ENCODE data around the gene CNKSR2.
A peak's percentile ranks its signal among the peaks of the same experiment; 100 is the strongest.

Gene CNKSR2

DNA sequence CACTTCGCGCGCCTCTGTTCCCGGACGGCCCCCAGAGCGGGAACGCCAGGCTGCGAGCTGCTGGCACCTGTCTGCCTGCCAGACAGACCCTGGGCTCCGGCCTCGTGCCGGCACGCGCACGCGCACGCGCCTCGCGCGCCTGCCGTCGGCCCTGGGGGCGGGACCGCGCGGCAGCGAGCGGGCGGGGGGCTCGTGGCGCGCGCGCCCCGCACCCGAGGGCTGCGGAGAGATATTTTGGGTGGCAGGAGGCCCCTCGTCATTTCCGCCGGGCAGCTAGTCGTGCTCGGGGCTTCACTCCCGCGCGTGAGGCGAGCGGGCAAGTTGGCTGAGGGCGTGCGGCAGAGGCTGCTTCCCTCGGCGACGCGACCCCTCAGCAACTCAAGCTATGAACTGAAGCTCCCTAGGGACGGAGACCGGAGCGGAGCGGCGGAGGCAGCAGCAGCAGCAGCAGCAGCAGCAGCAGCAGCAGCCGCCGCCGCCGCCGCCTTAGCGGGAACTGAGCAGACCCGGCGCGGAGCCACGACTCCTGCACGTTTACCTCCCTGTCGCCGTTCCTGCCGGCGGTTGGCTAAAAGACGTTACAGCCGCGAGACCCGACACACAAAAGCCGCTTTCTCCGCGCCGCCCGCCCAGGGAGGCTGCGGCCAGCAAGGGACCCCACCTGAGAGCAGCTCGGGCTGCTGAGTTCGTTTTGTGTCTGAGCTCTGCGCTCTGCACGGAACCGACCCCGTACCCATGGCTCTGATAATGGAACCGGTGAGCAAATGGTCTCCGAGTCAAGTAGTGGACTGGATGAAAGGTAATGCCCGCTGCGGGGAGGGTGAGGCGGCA, at the start of gene CNKSR2:
Gene CNKSR2, plus strand, starts transcription at position 256 of the 831 bp plus-strand sequence. Its CDS starts 480 bp downstream, at position 736.
- DNase-seq = peak in 9 of 10 donors; percentile 38 to 94 (median 58)
- intact Hi-C loops (cut with DNase I) = no loop called here

DNA sequence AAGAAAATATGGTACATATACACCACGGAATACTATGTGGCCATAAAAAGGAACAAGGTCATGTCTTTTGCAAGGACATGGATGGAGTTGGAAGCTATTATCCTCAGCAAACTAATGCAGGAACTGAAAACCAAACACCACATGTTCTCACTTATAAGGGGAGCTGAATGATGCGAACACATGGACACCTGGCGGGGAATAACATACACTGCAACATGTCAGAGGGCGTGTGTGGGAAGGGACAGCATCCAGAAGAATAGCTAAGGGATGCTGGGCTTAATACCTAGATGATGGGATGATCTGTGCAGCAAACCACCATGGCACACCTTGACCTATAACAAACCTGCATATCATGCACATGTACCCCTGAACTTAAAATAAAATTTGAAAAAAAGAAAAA, 19.5 kb upstream of the CNKSR2 start:
- no peak for DNase-seq
- intact Hi-C loops (cut with DNase I) = no loop called here

DNA sequence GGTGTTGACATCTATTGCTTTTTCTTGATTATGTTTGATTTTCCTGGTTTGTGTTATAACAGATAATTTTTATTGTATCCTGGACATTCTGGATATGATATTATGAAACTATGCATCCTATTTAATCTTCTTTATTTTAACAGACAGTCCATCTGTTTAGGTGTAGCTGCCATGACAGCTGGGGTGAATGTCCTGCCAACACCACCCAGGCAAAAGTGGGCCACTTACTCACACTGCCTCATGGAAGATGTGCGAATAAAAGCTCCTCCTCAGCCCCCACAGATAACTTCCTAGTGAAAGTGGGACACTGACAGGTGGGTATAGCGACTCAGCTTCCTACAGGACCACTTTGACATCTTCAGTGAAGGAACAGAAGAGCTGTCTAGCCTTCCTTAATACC, 18.4 kb upstream of the CNKSR2 start:
- peak in 2 of 10 donors; percentile 10 to 66 for DNase-seq
- intact Hi-C loops (cut with DNase I) = no loop called here

DNA sequence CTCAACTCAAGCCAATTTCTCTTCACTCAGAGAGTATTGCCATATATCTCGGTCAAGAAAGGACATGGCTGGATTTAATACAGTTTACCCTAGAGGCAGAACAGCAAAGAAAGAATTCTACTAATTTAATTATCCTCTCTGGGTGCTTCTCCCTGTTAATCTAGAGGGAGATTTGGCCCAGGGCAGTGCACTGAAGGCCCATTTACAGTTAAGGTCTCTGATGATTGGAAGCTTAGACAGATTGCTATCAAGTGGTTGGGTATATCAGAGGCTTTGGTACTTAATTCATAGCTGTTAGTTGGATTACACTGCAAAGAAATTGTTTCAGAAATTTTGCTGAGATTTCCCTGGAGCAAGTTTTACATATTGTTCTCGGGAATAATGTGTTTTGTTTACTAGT, 4.6 kb upstream of the CNKSR2 start:
- DNase-seq = no peak
- intact Hi-C loops (cut with DNase I) = no loop called here

DNA sequence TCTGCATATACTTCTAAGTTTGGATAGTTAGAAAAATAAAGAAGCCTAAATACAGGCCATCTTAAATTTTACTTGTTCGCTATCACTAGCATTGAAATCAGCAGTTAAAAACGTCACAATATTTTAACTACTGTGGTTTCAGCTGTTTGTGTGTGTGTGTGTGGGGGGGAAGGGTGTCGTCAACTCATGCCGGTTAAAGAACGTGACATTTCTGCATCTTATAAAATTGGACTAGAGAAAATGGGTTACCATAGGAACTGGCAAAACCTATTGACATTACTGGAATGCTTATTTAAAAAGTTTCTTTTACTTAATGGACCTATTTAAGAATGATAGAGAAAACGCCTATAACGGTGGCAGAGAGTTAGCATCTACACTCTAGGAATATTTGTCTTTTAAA, 1.2 kb upstream of the CNKSR2 start:
- intact Hi-C loops (cut with DNase I) = no loop called here
- no peak for DNase-seq

DNA sequence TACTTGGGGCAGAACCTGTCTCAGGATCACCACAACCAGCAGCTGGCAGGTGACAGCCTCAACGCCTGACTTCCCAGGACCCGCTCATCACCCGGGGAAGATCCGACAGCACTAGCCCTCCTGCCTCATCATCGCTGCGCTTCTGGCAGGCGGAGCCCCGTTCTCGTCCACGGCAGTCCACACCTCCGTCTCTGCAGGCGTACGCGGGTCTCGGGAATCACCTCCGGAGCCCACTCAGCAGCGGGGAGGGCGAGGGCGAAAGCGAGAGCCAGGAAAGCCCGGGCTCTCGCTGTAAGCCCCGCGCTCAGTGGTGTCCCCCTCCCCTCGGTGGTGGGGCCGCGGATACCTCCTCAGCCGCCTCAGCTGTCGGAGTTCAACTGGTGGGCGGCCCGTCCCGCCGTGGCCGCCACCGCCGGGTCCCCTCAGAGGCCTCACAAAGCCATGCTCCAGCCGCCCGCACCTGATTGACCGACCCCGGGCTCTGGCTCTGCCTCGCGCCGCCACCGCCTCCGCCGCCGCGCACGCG, 518 bp upstream of the CNKSR2 start:
- DNase-seq = peak in 5 of 10 donors; percentile 9 to 83 (median 76)
- intact Hi-C loops (cut with DNase I) = no loop called here

DNA sequence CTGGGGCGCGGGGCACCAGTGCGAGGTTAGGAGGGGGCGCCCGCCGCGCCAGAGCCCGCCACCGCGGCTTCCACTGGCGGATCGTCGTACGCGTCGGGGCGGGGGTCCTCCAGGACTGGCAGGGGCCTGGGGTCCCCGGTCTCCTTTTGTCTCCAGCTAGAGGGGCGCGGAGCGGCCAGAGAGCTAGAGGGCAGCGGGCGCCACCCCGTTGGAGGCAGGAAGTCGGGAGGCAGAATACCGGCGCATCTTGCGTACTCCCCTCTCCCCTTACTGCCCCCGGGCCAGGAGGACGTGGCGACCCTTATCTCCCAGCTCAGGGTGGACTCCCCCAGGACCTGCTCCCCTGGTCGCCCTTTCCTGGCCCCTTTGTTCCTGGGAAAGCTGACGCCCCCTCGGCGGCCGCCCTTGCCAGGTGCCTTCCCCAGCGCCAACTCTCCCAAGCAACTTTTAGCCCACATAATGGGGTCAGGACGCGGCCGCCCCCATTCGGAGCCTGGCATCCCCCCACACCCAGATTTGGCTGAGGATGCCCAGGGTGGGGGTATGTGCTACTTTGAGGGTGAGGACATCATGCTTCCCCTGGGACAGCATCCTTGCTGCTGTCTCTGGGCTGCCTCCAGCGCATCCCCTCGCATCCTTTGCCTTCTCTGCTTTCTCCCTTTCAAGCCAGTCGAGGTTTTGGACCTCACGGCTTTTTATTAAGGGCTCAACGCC, 933 bp downstream of the CNKSR2 start:
- intact Hi-C loops (cut with DNase I) = no loop called here
- DNase-seq = peak in 3 of 10 donors; percentile 59 to 79 (median 66)

DNA sequence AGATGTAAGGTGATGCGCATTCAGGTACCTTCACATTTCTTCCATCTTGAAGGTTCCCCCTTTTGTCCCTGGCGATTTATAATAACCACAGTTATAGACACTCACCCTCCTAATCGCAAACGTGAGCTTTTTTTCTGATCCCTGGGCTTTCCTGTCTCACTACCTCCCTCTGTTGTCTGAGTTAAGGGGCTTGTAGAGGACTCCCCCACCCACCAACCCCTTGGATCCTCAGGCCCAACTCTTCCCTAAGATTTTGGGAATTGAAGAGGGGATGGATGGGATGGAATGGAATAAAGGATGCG, 1.4 kb downstream of the CNKSR2 start:
- intact Hi-C loops (cut with DNase I) = no loop called here

DNA sequence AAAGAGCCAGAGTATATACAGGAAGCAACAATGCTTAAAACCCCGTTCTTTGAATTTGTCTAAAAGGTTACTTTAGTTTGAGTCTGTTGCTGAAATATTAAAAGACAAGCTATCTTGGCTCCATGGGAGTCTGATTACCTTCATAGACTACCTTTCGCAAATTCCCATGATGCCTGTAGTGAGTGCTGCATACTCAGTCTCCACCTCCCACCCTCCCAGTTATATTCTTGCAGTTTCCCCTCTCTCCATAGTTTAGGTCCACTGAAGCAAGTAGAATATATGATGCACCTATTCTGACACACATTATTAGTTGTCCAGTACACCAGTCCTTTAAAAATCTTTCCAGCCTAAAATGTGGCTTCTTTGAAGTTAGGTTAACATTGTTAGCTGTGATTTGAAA, 2.4 kb downstream of the CNKSR2 start:
- intact Hi-C loops (cut with DNase I) = no loop called here
- DNase-seq = no peak

More for the DNA sequence above, 1.4 kb downstream of the CNKSR2 start:
- no peak for DNase-seq

DNA sequence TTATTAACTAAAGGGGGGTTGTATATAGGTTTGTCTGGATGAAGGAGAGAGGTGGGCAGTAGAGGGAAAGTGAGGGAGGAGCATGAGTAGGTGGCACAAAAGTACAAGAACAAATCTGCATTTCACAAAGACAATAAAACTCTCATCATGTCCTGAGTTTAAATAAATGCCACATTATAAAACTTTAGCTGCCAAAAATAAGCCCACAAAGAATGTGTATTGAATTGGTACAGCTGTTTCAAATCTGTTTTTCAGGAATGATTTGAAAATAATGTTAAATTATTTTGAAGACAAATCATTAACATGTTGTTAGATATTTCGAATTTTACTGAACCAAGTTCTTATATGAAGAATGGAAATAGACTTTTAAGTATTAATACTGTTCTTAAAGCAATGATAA, 5.8 kb downstream of the CNKSR2 start:
- no peak for DNase-seq
- intact Hi-C loops (cut with DNase I) = no loop called here

DNA sequence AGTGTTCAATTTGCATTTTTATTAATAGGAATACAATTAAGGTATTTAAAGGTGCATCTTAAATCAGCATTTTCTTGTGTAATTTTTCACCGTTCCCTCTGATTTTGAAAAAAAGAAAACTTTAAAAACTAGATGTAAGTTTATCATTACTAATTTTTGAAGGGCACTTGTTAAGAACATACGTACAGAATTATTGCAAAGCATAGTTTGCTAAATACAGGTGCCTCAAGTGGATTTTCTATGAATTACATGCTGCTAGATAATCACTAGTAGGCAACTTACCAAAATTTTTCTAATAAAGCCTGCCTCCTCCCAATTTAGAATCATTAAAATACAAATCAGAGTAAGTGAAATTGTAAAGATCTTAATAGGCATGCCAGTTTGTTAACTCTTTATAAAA, 8.5 kb downstream of the CNKSR2 start:
- intact Hi-C loops (cut with DNase I) = no loop called here
- DNase-seq = no peak

DNA sequence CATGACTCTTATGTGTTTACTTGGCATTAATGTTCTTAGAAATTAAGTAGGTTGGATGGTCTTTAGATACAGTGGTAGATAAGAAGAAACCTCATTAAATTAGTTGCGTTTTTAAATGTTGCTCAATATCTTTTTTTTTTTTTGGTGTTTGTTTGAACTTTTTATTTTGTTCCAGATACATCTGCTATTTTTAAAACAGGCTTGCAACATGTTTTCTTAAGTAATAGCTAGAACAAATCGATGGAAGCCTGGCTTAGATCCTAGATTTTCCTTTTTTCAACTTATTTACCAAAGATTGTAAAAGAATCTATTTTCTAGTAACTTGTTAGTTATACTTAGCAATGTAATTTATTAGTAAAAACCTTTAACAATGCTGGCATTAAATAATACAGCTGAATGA, 9.3 kb downstream of the CNKSR2 start:
- intact Hi-C loops (cut with DNase I) = no loop called here
- no peak for DNase-seq

DNA sequence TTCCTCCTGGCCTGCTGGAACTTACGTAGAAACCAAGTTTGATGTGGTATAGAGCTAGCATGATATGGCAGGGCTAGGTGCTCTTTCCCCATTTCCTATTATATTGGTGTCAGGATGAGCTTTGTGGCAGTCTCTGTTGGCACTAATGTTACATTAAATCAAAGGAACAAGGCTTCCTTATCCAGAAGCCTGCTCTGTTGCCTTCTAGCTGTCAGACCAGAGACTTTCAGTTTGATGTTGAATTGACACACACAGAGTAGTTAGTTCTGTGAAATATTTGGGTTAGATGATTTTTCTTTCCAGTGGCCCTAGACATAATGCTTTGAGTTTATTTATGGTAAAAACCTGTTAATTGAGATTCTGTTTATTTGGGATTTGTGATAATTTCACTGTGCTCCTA, 10.0 kb downstream of the CNKSR2 start:
- no peak for DNase-seq
- intact Hi-C loops (cut with DNase I) = no loop called here

DNA sequence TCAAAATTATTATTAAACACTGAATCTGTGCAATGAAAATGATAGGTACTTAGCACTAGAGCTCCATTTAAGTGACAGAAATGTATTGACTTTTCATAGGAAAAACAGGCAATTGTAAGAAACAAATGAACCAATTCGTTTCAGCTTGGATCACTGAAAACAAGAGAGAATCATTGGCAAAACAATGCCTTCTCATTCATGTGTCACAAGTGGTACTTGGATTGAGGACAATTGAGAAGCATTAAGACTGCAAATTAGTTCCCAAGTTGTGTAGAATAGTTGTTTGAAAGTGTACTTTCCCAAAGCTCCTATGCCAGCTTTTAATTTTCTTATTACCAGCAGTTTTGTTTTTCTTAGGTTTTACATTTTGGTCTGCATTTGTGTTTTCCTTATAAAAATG, 20.6 kb downstream of the CNKSR2 start:
- DNase-seq = no peak
- intact Hi-C loops (cut with DNase I) = no loop called here

DNA sequence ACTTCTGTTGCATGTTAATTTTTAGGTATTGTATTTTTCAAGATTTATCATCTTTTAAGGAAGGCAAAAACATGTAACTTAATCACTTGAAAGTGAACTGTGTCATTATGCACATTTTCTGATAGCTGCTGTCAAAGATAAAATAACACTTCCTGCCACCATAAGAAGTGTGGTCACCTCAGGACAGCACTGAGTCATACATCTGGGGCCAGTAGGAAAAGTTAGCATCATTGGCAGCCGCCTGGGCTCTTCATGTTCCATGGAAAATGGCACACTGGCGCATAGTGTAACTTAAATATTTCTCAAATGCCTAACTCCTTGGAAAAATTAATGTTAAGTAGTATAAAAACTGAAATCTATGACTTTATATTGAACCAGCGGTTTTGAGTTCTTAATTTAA, 24.2 kb downstream of the CNKSR2 start:
- intact Hi-C loops (cut with DNase I) = no loop called here
- peak in 1 of 10 donors; percentile 61 for DNase-seq

DNA sequence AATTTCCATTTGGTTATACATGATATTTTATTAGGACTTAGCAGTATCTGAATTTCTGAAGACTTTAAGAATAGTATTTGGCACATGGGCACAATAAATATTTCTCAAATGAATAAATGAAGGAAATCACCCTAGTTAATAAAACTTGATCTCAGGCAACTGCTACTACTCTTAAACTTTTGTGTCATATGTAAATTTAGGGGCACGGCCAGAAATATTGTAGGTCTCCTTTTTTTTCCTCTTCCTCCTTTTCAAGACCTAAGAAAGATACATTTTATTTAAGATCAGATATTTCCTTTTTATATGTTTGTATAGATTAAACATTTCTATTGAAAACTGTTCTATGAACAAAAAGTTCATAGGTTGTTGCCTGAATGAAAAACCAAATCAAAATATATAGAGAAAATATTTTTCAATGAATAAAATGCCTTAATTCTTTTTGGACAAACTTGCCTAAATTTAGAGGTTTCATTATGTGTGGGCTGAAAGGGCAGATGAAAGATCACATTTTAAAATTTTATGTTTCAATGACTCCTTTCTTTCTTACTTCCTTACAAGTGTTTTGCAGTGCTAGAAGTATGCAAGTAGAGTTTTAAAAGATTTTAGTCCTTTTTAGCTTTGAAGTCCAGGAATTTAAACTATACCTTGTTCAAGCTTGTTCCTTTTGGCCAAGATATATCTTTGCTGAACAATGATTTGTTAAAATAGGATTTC, 26.3 kb downstream of the CNKSR2 start:
- DNase-seq = no peak
- intact Hi-C loops (cut with DNase I) = no loop called here

DNA sequence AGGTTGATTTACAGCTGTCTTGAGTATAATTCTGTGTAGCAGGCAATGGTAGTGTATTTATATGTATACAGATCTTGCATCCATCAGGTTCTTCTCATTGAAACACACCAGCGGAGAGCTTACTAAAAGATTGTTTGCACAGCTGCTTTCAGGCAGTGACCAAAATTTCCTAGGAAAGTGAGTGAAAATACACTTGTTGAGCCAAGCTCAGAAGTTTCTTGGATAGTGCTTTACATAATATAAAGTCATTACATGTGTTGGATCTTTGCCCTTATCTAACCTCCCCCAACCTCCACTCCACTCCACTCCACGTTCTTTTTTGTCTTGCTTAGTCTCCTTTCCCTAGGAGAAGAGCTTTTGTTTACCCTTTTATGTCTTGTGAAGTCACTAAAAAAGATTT, 34.1 kb downstream of the CNKSR2 start:
- no peak for DNase-seq
- intact Hi-C loops (cut with DNase I) = no loop called here

DNA sequence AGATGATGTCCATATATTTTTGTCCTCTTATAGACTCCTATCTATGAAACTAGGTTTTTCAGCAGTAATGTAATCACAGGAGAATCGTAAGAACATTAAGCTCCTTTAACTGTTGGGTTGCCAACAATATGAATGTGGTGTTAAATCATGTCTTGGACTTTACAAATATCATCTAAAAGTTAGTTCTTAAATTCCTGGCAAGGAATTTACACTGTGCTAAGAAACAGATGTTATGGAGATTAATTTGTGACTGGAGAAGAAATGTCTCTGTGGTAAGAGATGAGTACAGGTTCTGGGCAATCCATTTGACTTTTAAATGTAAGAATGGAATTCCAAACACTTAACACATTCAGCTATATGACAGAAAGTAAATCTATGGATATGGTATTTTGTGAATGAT, 34.6 kb downstream of the CNKSR2 start:
- DNase-seq = no peak
- intact Hi-C loops (cut with DNase I) = no loop called here

DNA sequence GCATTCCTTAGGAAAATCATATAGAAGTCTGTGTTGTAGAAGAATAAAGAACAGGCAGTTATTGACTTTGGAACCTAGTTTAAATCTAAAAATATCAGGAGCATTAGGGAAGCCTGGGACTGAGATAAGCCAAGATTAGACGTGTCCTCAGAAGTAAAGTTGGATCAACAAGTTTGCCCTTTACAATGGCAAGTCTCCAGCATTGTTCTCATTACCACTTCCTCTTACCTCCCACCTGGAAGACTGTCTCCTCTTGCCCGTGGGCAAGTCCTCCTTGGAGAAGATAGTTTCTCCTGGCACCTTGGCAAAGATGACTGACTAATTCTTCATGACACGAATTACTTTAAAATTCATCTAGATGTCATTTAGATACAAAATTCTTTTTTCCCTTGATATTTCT, 37.8 kb downstream of the CNKSR2 start:
- intact Hi-C loops (cut with DNase I) = no loop called here
- no peak for DNase-seq

DNA sequence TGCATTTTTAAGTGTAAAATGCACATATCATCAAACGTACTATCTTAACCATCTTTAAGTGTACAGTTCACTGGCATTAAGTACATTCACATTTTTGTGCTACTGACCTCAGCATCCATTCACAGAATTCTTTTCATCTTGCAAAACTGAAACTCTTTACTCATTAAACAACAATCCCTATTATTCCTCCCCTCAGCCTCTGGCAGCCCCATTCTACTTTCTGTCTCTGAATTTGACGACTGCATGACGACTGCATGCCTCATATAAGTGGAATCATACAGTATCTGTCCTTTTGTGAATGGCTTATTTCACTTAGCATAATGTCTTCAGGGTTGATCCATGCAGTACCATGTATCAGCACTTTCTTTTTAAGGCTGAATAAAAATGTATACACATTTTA, 38.7 kb downstream of the CNKSR2 start:
- no peak for DNase-seq
- intact Hi-C loops (cut with DNase I) = no loop called here

DNA sequence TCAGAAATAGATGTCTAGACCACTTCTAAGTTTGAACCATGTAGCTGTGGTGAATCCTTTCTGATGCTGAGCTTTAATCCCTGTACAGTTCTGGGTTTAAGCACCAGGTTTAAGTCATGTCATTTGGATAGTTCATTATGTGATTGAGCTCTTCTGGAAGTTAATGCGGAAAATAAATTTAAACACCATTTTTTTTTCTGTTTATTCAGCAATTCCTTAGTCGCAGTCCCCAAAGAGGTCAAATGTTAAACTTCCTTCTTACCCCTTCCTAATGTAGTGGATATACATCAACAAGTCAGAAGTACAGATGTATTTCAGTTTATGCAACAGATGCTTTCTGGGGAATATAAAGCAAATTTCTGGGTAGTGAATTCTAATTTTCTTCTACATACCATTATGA, 52.9 kb downstream of the CNKSR2 start:
- intact Hi-C loops (cut with DNase I) = no loop called here

More for the DNA sequence above, 52.9 kb downstream of the CNKSR2 start:
- no peak for DNase-seq

Data from posterior cingulate gyrus (tissue), 11 donors.